AG04449 (cell line): ENCODE results near the gene MAVS.
"Not testable (repeated sequence)": the region's sequence is repeated elsewhere in the genome, so short reads cannot be mapped to it uniquely, and the experiment has no call there.

Experiments
- CTCF ChIA-PET: fragments of 350-600 bp; formaldehyde crosslinking; extraction: SDS; loops from one replicate; lab custom pipeline; 2021; ENCODE audit warnings: antibody characterized with exemption; lab: Yijun Ruan, JAX
- POLR2A ChIA-PET: fragments of 400-600, 350-600 bp; formaldehyde crosslinking; extraction: SDS; loops from one replicate; lab custom pipeline; 2020; ENCODE audit warnings: antibody characterized with exemption, inconsistent platforms; lab: Yijun Ruan, JAX
- DNase-seq: peaks from one replicate; pipeline ENCODE4 v3.0.0-alpha.2; 2010; ENCODE audit warnings: low read depth, low spot score
- H3K4me3 ChIP-seq: 2 replicates; pipeline ENCODE4 v1.5.1; 2011; ENCODE audit warnings: low read depth, mild to moderate bottlenecking, control low read depth, low read length
- CTCF ChIP-seq: IDR thresholded peaks from one replicate; pipeline ENCODE4 v1.5.1; 2011; ENCODE audit warnings: mild to moderate bottlenecking, moderate library complexity, low read length, control low read depth, inconsistent platforms; ENCODE audit not compliant: insufficient read depth; ENCODE audit errors: missing control alignments

Gene MAVS

GRCh38 chr20:3825526-3825925 is 21.1 kb upstream of the MAVS start:
- TF ChIP-seq CTCF = no peak
- H3K4me3 ChIP-seq = no peak overlapping the region
- POLR2A ChIA-PET = interaction anchor here (1.4 kb wide), 1 partner anchor 39 kb away, joined by 3 read pairs; the partner anchor contains the start of gene CENPB
- CTCF ChIA-PET = interaction anchor here (0.9 to 1.0 kb wide), 3 partner anchors 29 to 38 kb away, joined by 3 read pairs; no protein-coding TSS in a partner anchor
- no peak for DNase-seq

GRCh38 chr20:3826420-3826819 is 20.2 kb upstream of the MAVS start:
- CTCF ChIA-PET = interaction anchor here (1.0 to 1.5 kb wide), 3 partner anchors 8 to 45 kb away, joined by 3 to 6 read pairs (median 4); partner anchors contain the start of gene SPEF1

GRCh38 chr20:3828798-3829197 is 17.8 kb upstream of the MAVS start:
- no peak for TF ChIP-seq CTCF
- ChIA-PET CTCF (interaction anchor here (0.8 to 2.5 kb wide), 2 partner anchors 9 to 78 kb away, joined by 4 to 20 read pairs; partner anchors contain the start of gene AP5S1), POLR2A (no interaction called here)
- no peak for DNase-seq
- H3K4me3 ChIP-seq = no peak overlapping the region

More at GRCh38 chr20:3826420-3826819, 20.2 kb upstream of the MAVS start:
- POLR2A ChIA-PET = interaction anchor here (1.4 kb wide), 1 partner anchor 40 kb away, joined by 3 read pairs; the partner anchor contains the start of gene CENPB
- TF ChIP-seq CTCF = no peak
- H3K4me3 ChIP-seq = no peak overlapping the region
- no peak for DNase-seq

- H3K4me3 ChIP-seq, DNase-seq, POLR2A ChIA-PET: not testable (repeated sequence)
- CTCF ChIA-PET = interaction anchor here (0.8 to 2.5 kb wide), 5 partner anchors 10 to 241 kb away, joined by 3 to 20 read pairs (median 5); partner anchors contain the start of gene AP5S1
Measured at GRCh38 chr20:3829891-3830290, 16.7 kb upstream of the MAVS start.

- no peak for DNase-seq
- ChIA-PET POLR2A (no interaction called here), CTCF (interaction anchor here (1.2 to 2.3 kb wide), 2 partner anchors 9 to 16 kb away, joined by 3 to 24 read pairs; partner anchors contain the start of gene AP5S1)
- no peak overlapping the region for H3K4me3 ChIP-seq
- no peak for TF ChIP-seq CTCF
Measured at GRCh38 chr20:3836132-3836531, 10.5 kb upstream of the MAVS start.

GRCh38 chr20:3839328-3839727 is 7.3 kb upstream of the MAVS start:
- no peak for DNase-seq
- H3K4me3 ChIP-seq = no peak overlapping the region
- ChIA-PET CTCF (interaction anchor here (1.2 kb wide), 1 partner anchor 21 kb away, joined by 5 read pairs; no protein-coding TSS in a partner anchor), POLR2A (no interaction called here)
- no peak for TF ChIP-seq CTCF

GRCh38 chr20:3840201-3840600 is 6.4 kb upstream of the MAVS start:
- DNase-seq, H3K4me3 ChIP-seq, POLR2A ChIA-PET: not testable (repeated sequence)
- CTCF ChIA-PET = interaction anchor here (1.2 kb wide), 2 partner anchors 14 to 22 kb away, joined by 3 to 5 read pairs; no protein-coding TSS in a partner anchor
